IMR-90 (cell line): ENCODE data around the gene KCNJ3. TPM values are rescaled to one million over a fixed set of nuclear protein-coding genes. Genes with fewer than 3 reads are reported as not detected.

Experiments used
- ATAC-seq: fragments of 200-7000 bp; cut with Tn5 transposase; 2 replicates; pipeline ENCODE4 v1.9.1; 2020; ENCODE audit warnings: low read depth, mild to moderate bottlenecking, moderate library complexity
- BruUV-seq: library from RNA; stranded (reverse); fragments of 400-500 nt; replicated peaks from 2 replicates; lab custom pipeline; 2021; lab: Mats Ljungman, UMichigan
- CTCF ChIA-PET: fragments of 300-600 bp; formaldehyde crosslinking; extraction: SDS; loops from one replicate; lab custom pipeline; 2021; ENCODE audit warnings: antibody characterized with exemption; lab: Yijun Ruan, JAX
- POLR2A ChIA-PET: fragments of 300-600 bp; sonication (Branson Sonifier 250); formaldehyde crosslinking; loops from one replicate; lab custom pipeline; 2022; ENCODE audit warnings: antibody characterized with exemption; ENCODE audit not compliant: unreplicated experiment; lab: Charles Lee
- DNase-seq: peaks from one replicate; pipeline ENCODE4 v3.0.0; 2013
- H2AFZ ChIP-seq: replicated peaks from 2 replicates; pipeline ENCODE3; 2013; ENCODE audit warnings: low read length, mild to moderate bottlenecking; ENCODE audit not compliant: poor library complexity
- H2AK5ac ChIP-seq: 2 replicates; pipeline ENCODE4 v1.6.1; 2013; ENCODE audit warnings: low read depth, low read length, inconsistent platforms
- H2AK9ac ChIP-seq: replicated peaks from 2 replicates; pipeline ENCODE3; 2013; ENCODE audit warnings: mild to moderate bottlenecking, low read depth, low read length, moderate library complexity; ENCODE audit not compliant: poor library complexity
- H2BK120ac ChIP-seq: 2 replicates; pipeline ENCODE4 v1.6.1; 2013; ENCODE audit warnings: low read depth, low read length, inconsistent platforms
- H2BK15ac ChIP-seq: 3 replicates; pipeline ENCODE4 v1.6.1; 2013; ENCODE audit warnings: low read depth, low read length, inconsistent platforms
- H2BK20ac ChIP-seq: 2 replicates; pipeline ENCODE4 v1.6.1; 2013; ENCODE audit warnings: low read depth, mild to moderate bottlenecking, inconsistent platforms, low read length, moderate library complexity
- H2BK5ac ChIP-seq: 2 replicates; pipeline ENCODE4 v1.6.1; 2013; ENCODE audit warnings: mild to moderate bottlenecking, low read depth, low read length, inconsistent platforms; ENCODE audit not compliant: poor library complexity, severe bottlenecking
- H3K14ac ChIP-seq: replicated peaks from 2 replicates; pipeline ENCODE4 v1.6.1; 2013; ENCODE audit warnings: low read depth, low read length, inconsistent platforms
- H3K18ac ChIP-seq: 2 replicates; pipeline ENCODE4 v1.6.1; 2013; ENCODE audit warnings: low read depth, low read length, control low read depth
- H3K23ac ChIP-seq: 2 replicates; pipeline ENCODE4 v1.6.1; 2013; ENCODE audit warnings: low read depth, low read length, inconsistent platforms
- H3K27ac ChIP-seq: 2 replicates; pipeline ENCODE4 v1.5.1; 2013; ENCODE audit warnings: mild to moderate bottlenecking, control low read depth, low read length; ENCODE audit not compliant: insufficient read depth
- H3K27me3 ChIP-seq: 2 replicates; pipeline ENCODE4 v1.6.1; 2013; ENCODE audit warnings: low read length; ENCODE audit not compliant: control insufficient read depth, insufficient read depth
- H3K36me3 ChIP-seq: 2 replicates; pipeline ENCODE4 v1.6.1; 2013; ENCODE audit warnings: low read length, mixed read lengths; ENCODE audit not compliant: control insufficient read depth, insufficient read depth
- H3K4ac ChIP-seq: 2 replicates; pipeline ENCODE4 v1.6.1; 2013; ENCODE audit warnings: low read depth, low read length, inconsistent platforms
- H3K4me1 ChIP-seq: 2 replicates; pipeline ENCODE4 v1.6.1; 2013; ENCODE audit warnings: low read length, mixed read lengths; ENCODE audit not compliant: control insufficient read depth, insufficient read depth
- H3K4me2 ChIP-seq: 2 replicates; pipeline ENCODE4 v1.6.1; 2013; ENCODE audit warnings: low read depth, mild to moderate bottlenecking, control low read depth, low read length, moderate library complexity
- H3K4me3 ChIP-seq: 2 replicates; pipeline ENCODE4 v1.5.1; 2013; ENCODE audit warnings: low read depth, mild to moderate bottlenecking, control low read depth, low read length, moderate library complexity; ENCODE audit not compliant: insufficient read depth
- H3K56ac ChIP-seq: 2 replicates; pipeline ENCODE4 v1.6.1; 2013; ENCODE audit warnings: low read length, inconsistent platforms; ENCODE audit not compliant: insufficient read depth; ENCODE audit errors: extremely low read depth
- H3K79me1 ChIP-seq, 2 experiments: 2 replicates each; pipeline ENCODE4 v1.6.1; 2013; ENCODE audit warnings: low read length in 2 of 2, inconsistent platforms in 1 of 2, low read depth in 1 of 2
- H3K9ac ChIP-seq: 2 replicates; pipeline ENCODE4 v1.6.1; 2013; ENCODE audit warnings: low read depth, low read length, control low read depth
- H3K9me1 ChIP-seq: 2 replicates; pipeline ENCODE4 v1.6.1; 2013; ENCODE audit warnings: low read length, inconsistent platforms; ENCODE audit not compliant: insufficient read depth
- H3K9me3 ChIP-seq: 2 replicates; pipeline ENCODE4 v1.6.1; 2013; ENCODE audit warnings: low read length; ENCODE audit not compliant: control insufficient read depth, insufficient read depth
- H4K20me1 ChIP-seq: 2 replicates; pipeline ENCODE4 v1.6.1; 2013; ENCODE audit warnings: low read length, inconsistent platforms; ENCODE audit not compliant: insufficient read depth
- H4K5ac ChIP-seq: 2 replicates; pipeline ENCODE4 v1.6.1; 2013; ENCODE audit warnings: mild to moderate bottlenecking, low read depth, low read length, control low read depth
- H4K8ac ChIP-seq, 2 experiments: 2 replicates each; pipeline ENCODE4 v1.6.1; 2013; ENCODE audit warnings: low read depth in 2 of 2, low read length in 2 of 2, control low read depth in 1 of 2, inconsistent platforms in 1 of 2
- H4K91ac ChIP-seq: 2 replicates; pipeline ENCODE4 v1.6.1; 2013; ENCODE audit warnings: low read depth, low read length, inconsistent platforms; ENCODE audit not compliant: insufficient read depth
- BHLHE40 ChIP-seq: fragments of 150-350 bp; IDR thresholded peaks from 2 replicates; pipeline ENCODE4 v1.6.1; 2016; ENCODE audit warnings: mild to moderate bottlenecking, low read depth, low read length
- CHD1 ChIP-seq: IDR thresholded peaks from 2 replicates; pipeline ENCODE4 v1.6.1; 2012; ENCODE audit warnings: low read depth, low read length, improper control_type of control experiment
- FOS ChIP-seq: fragments of 150-350 bp; IDR thresholded peaks from 2 replicates; pipeline ENCODE4 v1.6.1; 2016; ENCODE audit warnings: low read depth, low read length
- MAFK ChIP-seq: IDR thresholded peaks from 2 replicates; pipeline ENCODE4 v1.6.1; 2012; ENCODE audit warnings: low read depth, low read length, improper control_type of control experiment
- MXI1 ChIP-seq: IDR thresholded peaks from 2 replicates; pipeline ENCODE4 v1.6.1; 2012; ENCODE audit warnings: low read depth, mild to moderate bottlenecking, low read length, moderate library complexity, borderline replicate concordance
- POLR2A ChIP-seq: IDR thresholded peaks from 2 replicates; pipeline ENCODE4 v1.6.1; 2012; ENCODE audit warnings: mild to moderate bottlenecking, low read depth, low read length
- RAD21 ChIP-seq: IDR thresholded peaks from 2 replicates; pipeline ENCODE4 v1.6.1; 2012; ENCODE audit warnings: low read length, improper control_type of control experiment
- RCOR1 ChIP-seq: IDR thresholded peaks from 2 replicates; pipeline ENCODE4 v1.6.1; 2012; ENCODE audit warnings: mild to moderate bottlenecking, low read length, improper control_type of control experiment; ENCODE audit not compliant: insufficient replicate concordance
- RFX5 ChIP-seq: IDR thresholded peaks from 2 replicates; pipeline ENCODE4 v1.8.0; 2012; ENCODE audit warnings: low read depth, mild to moderate bottlenecking, low read length, moderate library complexity
- WGBS, 2 experiments: methylation state at CpG; one replicate each; pipeline versions ENCODE4 v1.1.5 to v1.1.7; 2013; ENCODE audit warnings: missing lambda C conversion rate in 2 of 2; ENCODE audit not compliant: insufficient read length in 1 of 2; ENCODE audit errors: extremely low coverage in 2 of 2; 5-methylcytosine and 5-hydroxymethylcytosine counted together
- dilution Hi-C: fragments of 300-500 bp; cut with HindIII; formaldehyde crosslinking; loops from one replicate; pipeline ENCODE4 v1.14.3; 2018; ENCODE audit warnings: low sequenced_read_pairs; ENCODE audit not compliant: unreplicated experiment
- in situ Hi-C: fragments of 300-500 bp; cut with MboI; formaldehyde crosslinking; loops from 3 replicates; pipeline ENCODE4 v1.14.3; 2019; ENCODE audit warnings: low sequenced_read_pairs, inconsistent platforms, mixed read lengths
- intact Hi-C: fragments of 100-400 bp; cut with micrococcal nuclease; formaldehyde crosslinking; loops from 2 replicates; pipeline ENCODE4 v1.10.0; 2022
- polyA plus RNA-seq, 3 experiments: library from polyadenylated mRNA; depleted of rRNA; stranded (reverse); fragments of >200 nt; gene quantifications; 2 replicates each; pipeline ENCODE4 v1.2.3, GENCODE V29; 2012; ENCODE audit warnings: low replicate concordance in 1 of 3
- total RNA-seq: library from RNA; depleted of rRNA; stranded (reverse); fragments of >200 nt; gene quantifications from 2 replicates; pipeline ENCODE4 v1.2.3, GENCODE V29; 2012
- TF ChIP-seq, protein P1 (sequence below): conservative IDR thresholded peaks from 2 replicates; pipeline ENCODE4 v1.5.1; 2012; ENCODE audit warnings: mild to moderate bottlenecking, low read depth, low read length, improper control_type of control experiment

KCNJ3 gene
- total and polyA plus RNA-seq, 2 of the 4 experiments (the other 2 are of a cell fraction), result not detected

DNA sequence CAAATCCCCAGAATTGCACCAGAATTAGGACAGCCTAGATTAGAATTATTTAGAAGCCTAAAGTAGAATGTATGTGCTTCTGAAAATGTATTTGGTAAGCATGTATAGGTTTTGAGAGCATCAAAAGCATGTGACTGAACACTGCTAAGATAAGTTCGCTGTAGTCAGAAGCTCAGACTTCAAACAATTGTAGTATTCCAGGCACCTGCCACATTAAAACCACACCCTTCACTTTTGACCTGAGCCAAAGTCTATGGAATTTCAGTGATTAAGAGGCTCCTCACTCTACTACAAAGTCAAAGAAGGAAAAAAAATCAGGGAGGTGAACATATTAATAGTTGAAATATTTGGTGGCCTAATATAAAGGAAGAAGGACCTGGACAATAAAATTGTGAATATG lies 8.2 kb downstream of the KCNJ3 start:
- TF ChIP-seq RAD21 (no peak), RFX5 (no peak), MXI1 (no peak), POLR2A (no peak), RCOR1 (no peak), CHD1 (no peak), FOS (no peak), MAFK (no peak), BHLHE40 (no peak)
- TF ChIP-seq, protein P1, sequence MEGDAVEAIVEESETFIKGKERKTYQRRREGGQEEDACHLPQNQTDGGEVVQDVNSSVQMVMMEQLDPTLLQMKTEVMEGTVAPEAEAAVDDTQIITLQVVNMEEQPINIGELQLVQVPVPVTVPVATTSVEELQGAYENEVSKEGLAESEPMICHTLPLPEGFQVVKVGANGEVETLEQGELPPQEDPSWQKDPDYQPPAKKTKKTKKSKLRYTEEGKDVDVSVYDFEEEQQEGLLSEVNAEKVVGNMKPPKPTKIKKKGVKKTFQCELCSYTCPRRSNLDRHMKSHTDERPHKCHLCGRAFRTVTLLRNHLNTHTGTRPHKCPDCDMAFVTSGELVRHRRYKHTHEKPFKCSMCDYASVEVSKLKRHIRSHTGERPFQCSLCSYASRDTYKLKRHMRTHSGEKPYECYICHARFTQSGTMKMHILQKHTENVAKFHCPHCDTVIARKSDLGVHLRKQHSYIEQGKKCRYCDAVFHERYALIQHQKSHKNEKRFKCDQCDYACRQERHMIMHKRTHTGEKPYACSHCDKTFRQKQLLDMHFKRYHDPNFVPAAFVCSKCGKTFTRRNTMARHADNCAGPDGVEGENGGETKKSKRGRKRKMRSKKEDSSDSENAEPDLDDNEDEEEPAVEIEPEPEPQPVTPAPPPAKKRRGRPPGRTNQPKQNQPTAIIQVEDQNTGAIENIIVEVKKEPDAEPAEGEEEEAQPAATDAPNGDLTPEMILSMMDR, result no peak
- ATAC-seq (no peak), DNase-seq (no peak)
- no peak overlapping the region for H3K56ac ChIP-seq
- H4K91ac ChIP-seq, result no peak overlapping the region
- H3K18ac ChIP-seq, result no peak overlapping the region
- no peak overlapping the region for H3K4me3 ChIP-seq
- H2AK5ac ChIP-seq, result no peak overlapping the region
- H2BK15ac ChIP-seq, result no peak overlapping the region
- H3K4ac ChIP-seq, result no peak overlapping the region
- H3K4me2 ChIP-seq, result no peak overlapping the region
- H4K5ac ChIP-seq, result no peak overlapping the region
- no peak overlapping the region for H2BK120ac ChIP-seq
- dilution Hi-C loops (no loop called here), intact Hi-C loops (no loop called here), in situ Hi-C loops (no loop called here)
- H3K23ac ChIP-seq, result no peak overlapping the region
- ChIA-PET CTCF (no interaction called here), POLR2A (no interaction called here)
- H3K14ac ChIP-seq, result no peak overlapping the region
- no peak overlapping the region for H2AK9ac ChIP-seq
- H4K20me1 ChIP-seq, result no peaks in the 10 kb centered on the region
- WGBS, 2 experiments, result no CpG with 5 or more reads among the region's 1 CpG
- no peaks in the 10 kb centered on the region for H3K79me1 ChIP-seq
- no peak overlapping the region for H4K8ac ChIP-seq
- no peak overlapping the region for H2AFZ ChIP-seq
- no peak overlapping the region for H2BK20ac ChIP-seq
- H2BK5ac ChIP-seq, result no peak overlapping the region
- H3K9me1 ChIP-seq, result no peaks in the 10 kb centered on the region
- H3K27me3 ChIP-seq, result no peaks in the 10 kb centered on the region
- H3K9ac ChIP-seq, result no peak overlapping the region
- no TSS peak for BruUV-seq
- H3K9me3 ChIP-seq, result no peaks in the 10 kb centered on the region; the same call in 1 of the 2 replicates
- H3K4me1 ChIP-seq, result no peaks in the 10 kb centered on the region
- no peaks in the 10 kb centered on the region for H3K36me3 ChIP-seq
- no peak overlapping the region for H3K27ac ChIP-seq
